ENCODE measurements around the gene PEF1. TPM values are rescaled to one million over a fixed set of nuclear protein-coding genes. Genes with fewer than 3 reads are reported as not detected.

PEF1 gene
- total and polyA plus RNA-seq, 2 of the 8 experiments (the other 6 are each of a cell fraction or from before 2014, with no cell fraction given), result 35.2 to 69.2 TPM

DNA sequence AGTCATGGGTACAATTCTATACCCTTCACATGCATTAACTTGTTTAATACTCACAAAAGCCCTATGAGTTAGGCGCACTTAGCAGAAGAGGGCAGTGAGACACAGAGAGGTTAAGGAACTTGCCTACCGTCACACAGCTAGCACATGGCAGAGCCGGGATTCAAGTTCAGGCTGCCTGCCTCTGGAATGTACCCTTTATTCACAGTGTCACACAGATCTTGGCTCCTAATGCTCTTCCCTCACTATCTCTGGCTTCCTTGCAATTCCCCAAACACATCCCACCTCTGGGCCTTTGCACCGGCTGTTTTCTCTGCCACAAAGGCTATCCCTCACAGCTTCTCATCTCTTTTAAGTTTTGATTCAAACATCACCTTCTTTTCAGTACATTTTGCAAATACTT is 34.0 kb upstream of the PEF1 start:
- Histone ChIP-seq H3K79me2 (ENCODE audit: control insufficient read depth in 1 of 2, insufficient read depth in 2 of 2, low read length in 2 of 2) (no peaks in the 10 kb centered on the region), H2BK5ac (ENCODE audit: low read depth, low read length) (no peak overlapping the region), H2BK120ac (replicated peaks; ENCODE audit: low read depth, low read length) (no peak overlapping the region), H3K18ac (ENCODE audit: extremely low read depth, low read length) (no peak overlapping the region), H3K9ac (replicated peaks in 1 of 4; ENCODE audit: extremely low read depth in 1 of 4, low read depth in 3 of 4, low read length in 3 of 4) (no peak overlapping the region), H3K23me2 (ENCODE audit: low read depth, low read length) (no peaks in the 10 kb centered on the region), H3K23ac (ENCODE audit: insufficient read length) (no peak overlapping the region), H2AFZ (ENCODE audit: low read length) (no peak overlapping the region), H4K20me1 (replicated peaks in 1 of 2; ENCODE audit: control insufficient read depth in 1 of 2, insufficient read depth in 2 of 2, low read length in 2 of 2) (peaks cover 0 to 1% of the 10 kb centered on the region in 2 experiments), H2BK15ac (ENCODE audit: low read length) (no peak overlapping the region), H3K4me2 (ENCODE audit: insufficient read depth in 1 of 2, low read depth in 2 of 2, low read length in 2 of 2) (no peak overlapping the region), H3K14ac (ENCODE audit: insufficient read length) (no peak overlapping the region), H3K4ac (replicated peaks; ENCODE audit: insufficient read length, low read depth, low read length) (no peak overlapping the region), H3K9me3 (ENCODE audit: insufficient read depth in 2 of 2, low read depth in 1 of 2, low read length in 1 of 2) (no peaks in the 10 kb centered on the region), H4K91ac (replicated peaks; ENCODE audit: insufficient read length, low read length) (no peak overlapping the region), H3K27me3 (replicated peaks in 1 of 4; ENCODE audit: control insufficient read depth in 3 of 4, extremely low read depth in 1 of 4, insufficient read depth in 3 of 4, low read length in 3 of 4) (no peaks in the 10 kb centered on the region), H2BK12ac (ENCODE audit: low read depth, low read length) (no peak overlapping the region), H2AK5ac (ENCODE audit: low read depth, low read length) (no peak overlapping the region), H4K8ac (ENCODE audit: extremely low read depth, insufficient read depth, low read length) (no peak overlapping the region), H3K4me3 (ENCODE audit: extremely low read depth in 1 of 4, insufficient read depth in 2 of 4, low read depth in 3 of 4, low read length in 4 of 4) (no peak overlapping the region), H4K5ac (ENCODE audit: insufficient read length, low read depth, low read length) (no peak overlapping the region), H3K36me3 (ENCODE audit: control insufficient read depth in 2 of 4, insufficient read depth in 4 of 4, low read length in 3 of 4) (no peaks in the 10 kb centered on the region), H3K4me1 (replicated peaks in 1 of 4; ENCODE audit: control insufficient read depth in 3 of 4, insufficient read depth in 4 of 4, low read length in 3 of 4) (no peaks in the 10 kb centered on the region), H3K56ac (replicated peaks; ENCODE audit: insufficient read length, low read depth, low read length) (no peak overlapping the region), H3K27ac (ENCODE audit: low read depth, low read length) (no peak overlapping the region), H3K79me1 (ENCODE audit: low read depth, low read length) (no peaks in the 10 kb centered on the region), H2BK20ac (ENCODE audit: low read length) (no peak overlapping the region)
- FAIRE-seq (no peak), DNase-seq (ENCODE audit: low read depth in 1 of 2, low spot score in 2 of 2) (no peak)
- 97% methylated on average over 4 of the region's 4 CpGs; no CpG with 5 or more reads in 1 of the 2 experiments for WGBS, 2 experiments (ENCODE audit: extremely low coverage in 1 of 2, insufficient coverage in 1 of 2, insufficient read length in 1 of 2, insufficient replicate concordance in 2 of 2, low coverage in 1 of 2, low lambda C conversion rate in 2 of 2, missing lambda C conversion rate in 1 of 2)
- no peak for TF ChIP-seq EP300 (IDR thresholded peaks at IDR 0.05; ENCODE audit: borderline replicate concordance in 1 of 2, low read depth in 2 of 2, low read length in 2 of 2)
- TF ChIP-seq, protein P1, sequence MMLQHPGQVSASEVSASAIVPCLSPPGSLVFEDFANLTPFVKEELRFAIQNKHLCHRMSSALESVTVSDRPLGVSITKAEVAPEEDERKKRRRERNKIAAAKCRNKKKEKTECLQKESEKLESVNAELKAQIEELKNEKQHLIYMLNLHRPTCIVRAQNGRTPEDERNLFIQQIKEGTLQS (IDR thresholded peaks at IDR 0.05; ENCODE audit: insufficient read depth, low read depth, low read length), result no peak
- TF ChIP-seq, protein P2, sequence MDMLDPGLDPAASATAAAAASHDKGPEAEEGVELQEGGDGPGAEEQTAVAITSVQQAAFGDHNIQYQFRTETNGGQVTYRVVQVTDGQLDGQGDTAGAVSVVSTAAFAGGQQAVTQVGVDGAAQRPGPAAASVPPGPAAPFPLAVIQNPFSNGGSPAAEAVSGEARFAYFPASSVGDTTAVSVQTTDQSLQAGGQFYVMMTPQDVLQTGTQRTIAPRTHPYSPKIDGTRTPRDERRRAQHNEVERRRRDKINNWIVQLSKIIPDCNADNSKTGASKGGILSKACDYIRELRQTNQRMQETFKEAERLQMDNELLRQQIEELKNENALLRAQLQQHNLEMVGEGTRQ (IDR thresholded peaks at IDR 0.05; ENCODE audit: low read length), result no peak
- TF ChIP-seq POLR2AphosphoS5 (IDR thresholded peaks at IDR 0.05; ENCODE audit: low read depth, low read length), result no peak
- TF ChIP-seq CBX5 (IDR thresholded peaks at IDR 0.05; ENCODE audit: low read depth, low read length), result no peak
- no peak for TF ChIP-seq BACH1 (IDR thresholded peaks at IDR 0.05; ENCODE audit: low read length)
- TF ChIP-seq RBBP5 (IDR thresholded peaks at IDR 0.05; ENCODE audit: borderline replicate concordance, low read depth, low read length), result no peak
- no peak for TF ChIP-seq EGR1 (IDR thresholded peaks at IDR 0.05; ENCODE audit: borderline replicate concordance, low read depth, low read length)
- CTCF ChIA-PET (ENCODE audit: partially characterized antibody), result interaction anchor here (1.3 to 24.1 kb wide), 12 partner anchors 10 to 110 kb away, joined by 4 to 370 read pairs (median 8); partner anchors contain the start of gene COL16A1
- POLR2A ChIA-PET (ENCODE audit: partially characterized antibody), result interaction anchor here (0.8 to 2.0 kb wide), 5 partner anchors 11 to 86 kb away, joined by 3 to 6 read pairs (median 4); no protein-coding TSS in a partner anchor
